Epithelial cell of proximal tubule (primary cell): ENCODE measurements around the gene GLIS2. TPM values are rescaled to one million over a fixed set of nuclear protein-coding genes. Genes with fewer than 3 reads are reported as not detected.

Experiments
- DNase-seq: peaks from one replicate; pipeline ENCODE4 v3.0.0-alpha.2; 2011; ENCODE audit warnings: low read depth
- H3K4me3 ChIP-seq: 2 replicates; pipeline ENCODE4 v1.5.1; 2011; ENCODE audit warnings: low read depth, mild to moderate bottlenecking, low read length
- total RNA-seq: library from RNA; depleted of rRNA; stranded (reverse); fragments of >200 nt; gene quantifications from 2 replicates; pipeline ENCODE4 v1.2.3, GENCODE V29; 2015
- TF ChIP-seq, protein P1 (sequence below): conservative IDR thresholded peaks from 2 replicates; pipeline ENCODE4 v1.5.1; 2012; ENCODE audit warnings: low read depth, mild to moderate bottlenecking, low read length

Gene GLIS2
- total RNA-seq, 1 donor from 2014 or later, result 4.6 TPM

DNA sequence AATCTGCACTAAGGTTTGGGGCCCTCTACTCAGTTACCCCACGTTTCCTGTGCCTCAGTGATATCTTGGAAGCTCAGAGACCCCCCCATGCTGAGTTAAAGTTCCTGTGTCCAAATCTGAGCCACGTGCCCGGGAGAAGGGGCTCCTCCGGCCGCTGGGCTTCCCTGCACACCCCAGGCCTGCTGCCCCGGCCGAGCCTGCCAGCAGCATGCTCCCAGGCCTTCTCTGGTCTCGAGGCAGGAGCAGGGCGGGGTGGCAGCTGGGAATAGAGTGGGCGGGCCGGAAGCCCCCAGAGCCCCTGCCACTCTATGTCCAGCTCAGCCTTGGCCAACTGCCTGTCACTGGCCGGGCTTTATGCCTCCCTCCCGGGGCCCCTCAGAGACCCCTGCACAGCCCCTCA, 50.1 kb downstream of the GLIS2 start:
- DNase-seq, result no peak
- TF ChIP-seq, protein P1, sequence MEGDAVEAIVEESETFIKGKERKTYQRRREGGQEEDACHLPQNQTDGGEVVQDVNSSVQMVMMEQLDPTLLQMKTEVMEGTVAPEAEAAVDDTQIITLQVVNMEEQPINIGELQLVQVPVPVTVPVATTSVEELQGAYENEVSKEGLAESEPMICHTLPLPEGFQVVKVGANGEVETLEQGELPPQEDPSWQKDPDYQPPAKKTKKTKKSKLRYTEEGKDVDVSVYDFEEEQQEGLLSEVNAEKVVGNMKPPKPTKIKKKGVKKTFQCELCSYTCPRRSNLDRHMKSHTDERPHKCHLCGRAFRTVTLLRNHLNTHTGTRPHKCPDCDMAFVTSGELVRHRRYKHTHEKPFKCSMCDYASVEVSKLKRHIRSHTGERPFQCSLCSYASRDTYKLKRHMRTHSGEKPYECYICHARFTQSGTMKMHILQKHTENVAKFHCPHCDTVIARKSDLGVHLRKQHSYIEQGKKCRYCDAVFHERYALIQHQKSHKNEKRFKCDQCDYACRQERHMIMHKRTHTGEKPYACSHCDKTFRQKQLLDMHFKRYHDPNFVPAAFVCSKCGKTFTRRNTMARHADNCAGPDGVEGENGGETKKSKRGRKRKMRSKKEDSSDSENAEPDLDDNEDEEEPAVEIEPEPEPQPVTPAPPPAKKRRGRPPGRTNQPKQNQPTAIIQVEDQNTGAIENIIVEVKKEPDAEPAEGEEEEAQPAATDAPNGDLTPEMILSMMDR, result no peak
- no peak overlapping the region for H3K4me3 ChIP-seq

DNA sequence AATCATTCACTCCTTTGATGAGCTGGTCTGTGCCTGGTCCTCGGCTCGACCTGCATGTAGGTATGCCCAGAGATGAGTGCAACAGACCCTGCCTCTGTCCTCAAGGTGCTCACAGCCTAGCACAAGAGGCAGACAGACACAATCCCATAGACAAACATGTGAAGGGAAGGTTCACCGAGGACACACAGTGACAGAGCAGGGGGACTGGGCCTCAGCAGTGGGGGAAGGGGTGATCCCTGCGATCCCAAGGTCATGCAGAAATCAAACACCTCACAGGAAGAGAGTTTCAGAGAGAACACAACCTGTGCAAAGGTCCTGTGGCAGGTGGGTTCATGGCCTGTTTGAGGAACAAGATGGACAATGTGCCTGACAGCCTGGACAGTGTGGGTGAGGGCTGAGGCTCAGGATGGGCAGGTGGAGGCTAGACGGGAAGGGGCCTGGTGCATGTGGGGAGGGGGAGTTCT, 51.6 kb downstream of the GLIS2 start:
- no peak overlapping the region for H3K4me3 ChIP-seq
- no peak for DNase-seq

DNA sequence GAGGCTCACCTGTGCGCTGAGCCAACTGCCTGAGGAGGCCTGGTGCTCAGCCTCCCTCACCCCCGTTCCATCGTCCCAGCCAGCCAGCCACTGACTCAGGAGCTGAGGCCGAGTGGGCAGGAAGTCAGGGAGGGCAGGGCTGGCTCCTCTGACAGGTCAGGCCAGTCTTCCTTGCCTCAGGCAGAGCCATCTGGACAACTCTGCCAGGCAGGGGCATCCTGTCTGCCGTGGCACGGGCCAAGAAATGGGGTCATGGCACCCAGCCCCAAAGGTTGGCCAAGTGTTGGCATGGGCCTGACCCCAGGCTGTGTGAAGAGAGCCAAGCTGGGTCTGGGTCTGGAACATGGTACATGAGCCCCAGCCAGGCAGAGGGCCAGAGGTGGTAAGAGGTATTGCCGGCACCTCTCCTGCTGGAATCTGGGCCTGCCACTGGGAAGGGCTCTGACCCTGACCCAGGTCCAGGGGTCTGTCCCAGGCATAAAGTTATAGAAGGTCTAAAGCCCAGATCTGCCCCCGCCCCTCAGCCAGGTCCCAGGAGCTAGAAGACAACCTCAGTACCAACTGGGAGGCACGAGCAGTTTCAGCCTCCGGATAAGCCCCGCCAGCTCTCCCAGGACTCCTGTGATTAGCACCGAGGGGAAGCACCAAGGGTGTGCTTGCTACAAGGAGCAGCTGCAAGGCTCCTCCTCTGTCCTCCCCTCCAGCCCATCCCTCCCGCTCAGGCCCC, 53.3 kb downstream of the GLIS2 start:
- DNase-seq, result no peak
- TF ChIP-seq, protein P1, result no peak
- H3K4me3 ChIP-seq, result no peak overlapping the region

More for the DNA sequence above, 51.6 kb downstream of the GLIS2 start:
- TF ChIP-seq, protein P1, result no peak

DNA sequence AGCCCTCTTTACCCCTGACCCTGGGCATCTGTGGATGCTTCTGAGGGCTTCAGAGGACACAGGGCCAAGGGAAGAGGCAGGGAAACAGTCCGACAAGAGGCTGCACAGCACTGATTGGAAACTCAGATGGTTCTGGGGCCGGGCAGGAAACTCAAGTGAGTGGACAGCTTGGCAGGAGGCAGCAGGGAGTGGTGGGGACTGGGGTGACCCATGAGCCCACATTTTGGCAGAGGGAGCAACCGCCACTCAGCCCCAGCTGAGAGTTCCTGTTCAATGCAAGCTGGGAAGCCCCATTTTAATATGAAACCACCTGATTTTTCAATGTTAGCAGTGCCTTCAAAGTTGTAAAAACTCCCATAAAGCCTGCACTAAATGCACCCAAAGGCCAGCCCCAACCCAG, 54.3 kb downstream of the GLIS2 start:
- no peak overlapping the region for H3K4me3 ChIP-seq
- no peak for DNase-seq
- TF ChIP-seq, protein P1, result no peak

DNA sequence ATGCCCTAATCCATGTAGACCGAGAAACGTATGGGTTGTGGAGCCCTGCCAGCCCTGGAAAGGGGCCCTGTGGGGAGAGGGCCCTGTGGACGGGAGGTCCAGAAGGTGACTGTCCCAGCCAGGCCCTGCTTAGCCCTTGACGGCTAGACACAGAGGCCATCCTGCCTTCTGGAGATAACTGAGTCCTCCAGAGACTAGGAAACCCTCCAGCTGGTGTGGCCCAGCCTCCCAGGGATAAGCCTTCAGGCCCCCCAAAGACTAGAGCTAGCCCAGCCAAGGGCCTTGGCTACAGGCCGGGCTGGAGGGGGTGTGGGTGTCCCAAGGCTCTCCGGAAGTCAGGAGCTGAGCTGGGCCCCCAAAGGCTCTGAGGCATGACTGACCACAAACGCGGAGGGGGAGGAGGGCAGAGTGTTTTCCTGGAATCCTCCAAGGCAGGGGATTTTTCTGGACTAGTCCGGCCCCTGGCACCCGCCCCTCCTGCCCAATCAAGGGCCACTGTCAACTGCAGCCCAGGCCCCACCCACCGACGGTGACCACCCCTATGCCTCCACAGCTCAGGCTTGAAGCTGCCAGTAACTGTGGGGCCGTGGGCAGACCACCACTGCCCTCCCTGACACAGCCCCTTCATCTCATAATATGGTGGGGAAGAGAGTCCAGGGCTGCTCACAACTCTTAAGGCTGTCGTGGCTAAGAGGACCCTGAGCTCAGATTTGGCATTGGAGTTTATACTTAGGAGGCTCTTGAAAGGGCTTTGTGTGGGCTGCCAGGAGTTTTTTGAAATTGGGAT, 54.9 kb downstream of the GLIS2 start:
- DNase-seq, result no peak
- TF ChIP-seq, protein P1, result no peak
- H3K4me3 ChIP-seq, result peak overlapping the region; percentile 96

DNA sequence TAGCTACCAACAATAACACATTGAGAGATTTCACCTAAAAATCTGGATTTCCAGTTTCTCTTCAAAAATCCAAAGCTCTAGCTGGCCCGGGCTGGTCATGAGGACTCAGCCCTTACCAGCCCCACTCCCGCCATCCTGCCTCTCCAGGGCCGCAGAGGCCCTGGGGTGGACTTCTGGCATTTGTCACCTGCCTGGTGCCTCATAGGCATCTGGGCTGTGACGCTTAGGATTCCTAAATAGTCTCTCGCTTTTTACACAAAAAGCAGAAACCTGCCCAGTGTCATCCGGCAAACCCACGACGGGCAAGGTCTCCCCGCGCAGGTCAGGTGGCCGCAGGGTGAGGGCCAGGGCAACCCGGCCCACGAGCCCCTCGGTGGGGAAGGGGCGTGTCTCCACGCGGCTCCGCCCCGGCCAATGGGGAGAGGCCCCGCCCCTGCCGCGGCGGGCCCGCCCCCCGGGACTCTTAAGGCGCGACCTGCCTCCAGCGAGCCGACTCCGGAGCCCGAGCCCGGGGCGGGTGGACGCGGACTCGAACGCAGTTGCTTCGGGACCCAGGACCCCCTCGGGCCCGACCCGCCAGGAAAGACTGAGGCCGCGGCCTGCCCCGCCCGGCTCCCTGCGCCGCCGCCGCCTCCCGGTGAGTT, 55.6 kb downstream of the GLIS2 start, which contains the start of gene VASN:
Gene VASN, plus strand, starts transcription at position 492 of the 644 bp plus-strand sequence. CDS start 9,030 bp downstream, outside the sequence.
- no peak for DNase-seq
- TF ChIP-seq, protein P1, result no peak
- peak within 1 kb of the TSS; percentile 96 for H3K4me3 ChIP-seq
